ENCODE results near the gene TSHR.

The TSHR gene

DNA sequence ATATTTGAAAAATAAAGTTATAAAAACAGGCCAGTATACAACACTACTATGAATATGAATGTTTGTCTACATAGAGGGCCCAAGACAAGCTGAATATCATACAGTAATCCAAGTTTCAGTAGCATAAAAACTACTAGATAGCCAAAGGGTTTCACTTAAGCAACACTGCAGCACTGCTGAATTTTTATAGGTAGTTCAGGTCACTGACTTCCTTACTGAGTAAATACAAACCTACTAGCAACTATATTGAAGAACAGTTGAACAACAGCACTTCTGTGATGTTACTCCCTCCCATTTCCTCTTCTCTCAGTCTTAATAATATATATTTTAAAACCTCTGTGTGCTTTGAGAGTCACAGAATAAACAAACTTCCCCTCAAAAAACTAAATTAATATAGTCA lies 222.6 kb downstream of the TSHR start:
- peak; percentile 10 for DNase-seq (ENCODE audit: low spot score)

DNA sequence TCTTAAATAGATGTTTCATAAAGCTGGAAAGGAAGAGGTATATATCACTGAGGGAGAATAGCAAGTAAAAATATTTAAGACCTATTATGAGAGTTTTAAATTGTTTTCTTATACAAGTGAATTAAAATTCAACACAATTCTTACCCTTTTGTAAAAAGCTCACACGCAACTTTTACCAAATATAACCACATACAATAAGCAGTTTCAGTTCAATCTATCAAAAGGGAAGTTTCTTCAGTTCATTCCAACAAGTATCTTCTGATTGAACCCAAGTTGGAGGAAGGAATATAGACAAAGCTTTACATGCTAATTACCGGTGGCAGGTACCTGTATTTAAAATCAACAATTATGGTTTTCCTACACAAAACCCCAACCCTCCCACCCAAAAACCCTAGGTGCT lies 224.2 kb downstream of the TSHR start:
- no peak for DNase-seq (ENCODE audit: low spot score)

DNA sequence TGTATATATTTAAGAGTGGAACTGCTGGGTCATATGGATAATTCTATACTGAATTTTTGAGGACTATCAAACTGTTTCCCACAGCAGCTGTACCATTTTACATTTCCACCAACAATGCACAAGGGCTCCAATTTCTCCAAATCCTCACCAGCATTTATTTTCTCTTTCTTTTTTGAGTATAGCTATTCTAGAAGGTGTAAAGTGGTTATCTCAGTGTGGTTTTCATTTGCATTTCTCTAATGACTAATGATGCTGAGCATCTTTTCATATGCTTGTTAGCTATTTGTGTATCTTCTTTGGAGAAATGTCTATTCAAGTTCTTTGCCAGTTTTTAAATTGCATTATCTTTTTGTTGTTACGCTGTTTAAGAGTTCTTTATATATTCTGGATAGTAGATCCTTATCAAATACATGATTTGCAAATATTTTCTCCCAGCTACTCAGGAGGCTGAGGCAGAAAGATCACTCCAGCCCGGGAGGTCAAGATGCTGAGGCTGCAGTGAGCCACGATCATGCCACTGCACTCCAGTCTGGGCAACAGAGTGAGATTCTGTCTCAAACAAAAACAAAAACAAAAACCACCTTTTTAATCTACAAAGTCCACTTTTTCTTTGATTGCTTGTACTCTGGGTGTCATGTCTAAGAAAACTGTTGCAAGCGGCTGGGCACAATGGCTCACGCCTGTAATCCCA lies 232.6 kb downstream of the TSHR start:
- DNase-seq (ENCODE audit: low spot score): no peak

DNA sequence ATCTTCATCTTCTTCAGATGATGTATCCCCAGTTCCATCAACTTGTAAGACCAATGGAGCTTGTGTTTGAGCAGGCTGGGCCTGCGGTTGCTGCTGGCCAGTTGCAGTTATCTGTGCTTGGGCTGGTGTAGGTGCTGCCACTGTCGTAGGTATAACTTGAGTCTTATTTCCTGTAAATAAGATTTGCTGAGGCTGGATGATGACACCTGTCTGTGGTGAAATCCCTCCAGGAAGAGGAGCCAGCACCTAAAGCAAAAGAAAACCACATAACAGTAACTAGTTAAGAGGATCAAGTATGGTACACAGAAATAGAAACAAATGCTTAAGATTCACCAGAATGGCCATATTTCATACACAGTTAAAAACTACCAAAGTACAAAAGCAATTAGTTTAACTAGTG lies 237.2 kb downstream of the TSHR start:
- DNase-seq (ENCODE audit: low spot score): no peak

DNA sequence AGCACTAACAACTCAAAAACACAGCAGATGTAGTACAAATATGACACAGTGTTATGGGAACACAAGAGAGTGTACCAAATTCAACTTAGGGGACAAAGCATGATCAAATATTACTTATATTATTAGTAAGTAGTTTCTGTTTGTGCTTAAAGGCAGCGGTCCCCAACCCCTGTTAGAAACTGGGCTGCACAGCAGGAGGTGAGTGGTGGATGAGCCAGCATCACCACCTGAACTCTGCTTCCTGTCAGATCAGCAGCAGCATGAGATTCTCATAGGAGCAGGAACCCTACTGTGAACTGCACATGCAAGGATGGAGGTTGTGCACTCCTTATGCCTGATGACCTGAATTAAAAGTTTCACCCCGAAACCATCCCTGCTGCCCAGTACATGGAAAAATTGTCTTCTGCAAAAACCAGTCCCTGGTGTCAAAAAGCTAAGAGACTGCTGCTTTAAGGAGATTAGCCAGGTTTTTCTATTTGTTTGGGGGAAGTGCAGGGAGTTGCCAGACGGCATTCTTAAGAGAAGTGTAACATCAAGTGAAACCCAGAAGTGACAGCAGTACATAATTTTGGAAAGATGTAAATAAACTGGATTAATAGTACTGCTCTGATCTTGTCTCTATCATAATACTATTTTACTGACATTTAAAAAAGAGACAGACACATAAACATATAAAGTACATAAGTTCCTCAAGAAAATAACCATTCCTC lies 238.7 kb downstream of the TSHR start:
- no peak for DNase-seq (ENCODE audit: low spot score)
